Forelimb muscle (tissue), 1 donor: ENCODE measurements around the gene FGF19. TPM values are rescaled to one million over a fixed set of nuclear protein-coding genes. Genes with fewer than 3 reads are reported as not detected.

ENCODE experiments used
- DNase-seq: peaks from one replicate; pipeline ENCODE4 v3.0.0-alpha.2; 2013; ENCODE audit warnings: low read depth
- polyA plus RNA-seq: library from polyadenylated mRNA; unstranded; fragments of 120-200 nt; gene quantifications from one replicate; pipeline ENCODE4 v1.2.1, GENCODE V29; 2013; ENCODE audit not compliant: insufficient read length

Gene FGF19
- polyA plus RNA-seq, 1 donor, result 0.53 TPM

DNA sequence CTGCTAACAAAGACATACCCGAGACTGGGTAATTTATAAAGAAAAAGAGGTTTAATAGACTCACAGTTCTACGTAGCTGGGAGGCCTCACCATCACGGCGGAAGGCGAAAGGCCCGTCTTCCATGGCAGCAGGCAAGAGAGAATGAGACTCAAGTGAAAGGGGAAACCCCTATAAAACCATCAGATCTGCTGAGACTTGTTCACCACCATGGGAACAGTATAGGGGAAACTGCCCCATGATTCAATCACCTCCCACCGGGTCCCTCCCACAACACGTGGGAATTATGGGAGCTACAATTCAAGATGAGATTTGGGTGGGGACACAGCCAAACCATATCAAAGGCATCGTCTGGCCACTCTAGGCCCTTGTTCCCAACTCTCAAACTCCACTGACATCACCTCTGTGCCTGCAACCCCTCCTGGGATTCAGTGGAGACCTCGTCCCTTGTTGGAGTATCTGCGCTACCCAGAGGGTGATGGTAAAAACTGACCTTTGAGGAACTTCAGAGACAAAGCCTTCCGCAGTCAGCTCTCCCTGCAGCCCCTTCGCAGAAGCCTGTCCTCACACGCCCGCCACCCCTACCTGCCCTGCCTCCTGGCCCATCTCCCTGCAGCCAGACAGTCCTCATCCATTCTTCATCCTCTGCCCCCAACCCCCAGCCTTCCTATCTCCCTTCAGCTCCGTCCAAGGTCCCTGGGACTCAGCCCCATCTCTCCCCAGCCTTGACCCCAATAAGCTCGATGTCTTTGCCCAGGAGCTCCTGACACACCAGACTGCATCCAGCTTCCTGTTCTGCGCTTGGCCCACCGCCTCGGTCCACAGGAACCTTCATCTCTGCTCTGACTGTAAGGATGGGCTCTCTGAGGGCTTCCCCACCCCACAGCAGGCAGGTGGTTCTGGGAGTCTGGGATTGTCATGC, 47.0 kb downstream of the FGF19 start:
- DNase-seq, result no peak

DNA sequence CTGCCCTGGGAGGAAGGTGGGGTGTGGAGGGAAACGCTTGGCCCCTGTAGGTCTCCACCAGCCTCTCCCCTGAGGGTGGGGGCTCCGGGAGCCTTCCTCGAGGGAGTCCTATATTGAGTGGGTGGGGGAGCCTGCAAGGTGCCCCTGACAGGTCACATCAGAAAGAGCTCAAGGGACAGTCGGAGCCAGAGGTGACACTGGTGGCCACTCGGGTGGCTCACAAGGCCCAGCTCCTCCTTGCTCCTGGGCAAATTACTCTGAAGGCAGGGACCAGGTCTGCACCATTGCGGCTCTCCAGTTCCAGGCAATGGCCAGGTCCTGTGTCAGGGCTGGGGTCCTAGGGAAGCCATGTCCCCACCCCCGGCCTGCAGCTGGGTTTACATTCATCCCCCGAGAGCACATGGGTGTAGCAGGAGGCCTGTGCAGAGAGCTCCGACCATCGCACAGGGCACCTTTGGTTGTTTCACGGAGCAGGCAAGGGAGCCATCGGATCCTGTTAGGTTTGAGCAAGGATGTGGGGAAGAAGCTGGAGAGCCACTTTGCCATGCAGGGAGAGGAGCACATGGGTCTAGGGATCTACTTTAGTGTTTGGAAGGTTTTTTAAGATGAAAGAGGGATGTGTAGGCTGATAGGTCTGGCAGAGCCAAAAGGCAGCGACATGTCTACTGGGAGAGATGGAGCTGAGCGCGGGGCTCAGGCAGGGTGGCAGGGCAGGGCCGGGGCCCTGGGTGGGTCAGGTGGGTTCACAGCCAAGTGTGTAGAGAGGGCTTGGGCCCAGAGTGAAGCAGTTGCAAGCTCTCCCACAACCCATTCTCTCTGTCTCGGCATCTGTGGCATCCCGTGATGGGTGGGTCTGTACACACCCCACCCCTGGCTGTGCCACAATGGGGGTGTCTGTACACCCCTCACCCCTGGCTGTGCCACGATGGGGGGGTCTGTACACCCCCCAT, 48.1 kb downstream of the FGF19 start:
- no peak for DNase-seq

DNA sequence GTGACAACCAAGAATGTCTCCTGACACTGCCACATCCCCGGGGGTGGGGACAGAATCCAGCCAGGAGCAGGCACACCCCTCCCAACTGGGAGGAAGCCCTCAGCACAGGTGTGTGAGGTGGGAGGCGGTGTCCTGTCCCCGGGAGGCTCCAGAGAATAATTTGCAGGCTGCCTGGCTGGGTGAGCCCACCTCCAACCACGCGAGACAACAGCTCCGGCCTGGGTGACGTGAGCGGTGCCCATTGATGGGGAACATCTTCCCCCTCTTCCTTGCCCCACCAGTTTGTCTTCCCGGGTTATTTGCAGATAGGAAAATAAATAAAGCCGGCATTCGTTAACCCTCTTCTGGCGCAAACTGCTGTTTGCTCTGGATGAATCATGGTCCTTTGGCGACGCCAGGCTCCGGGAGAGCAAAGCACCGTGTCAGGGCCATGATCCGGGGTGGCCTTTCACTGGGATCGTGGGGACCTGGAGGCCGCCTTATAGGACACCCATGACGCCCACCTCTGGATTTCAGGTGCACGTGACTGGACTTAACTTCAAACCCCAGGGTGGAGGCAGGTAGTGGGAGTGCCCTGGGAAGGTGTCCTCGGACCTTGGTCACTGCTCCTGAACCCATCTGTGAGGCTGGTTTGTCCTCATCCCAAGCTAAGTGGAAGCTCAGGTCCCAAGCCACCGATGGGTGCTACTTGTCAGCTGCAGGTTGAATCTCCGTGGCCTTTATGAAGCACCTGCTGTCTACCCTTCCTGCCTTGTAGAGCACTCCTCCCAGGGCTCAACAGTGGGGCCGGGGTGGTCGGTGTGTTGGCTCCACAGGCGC, 49.0 kb downstream of the FGF19 start:
- no peak for DNase-seq

- no peak for DNase-seq
These were observed 49.7 kb downstream of the FGF19 start for GRCh38 chr11:69654001-69654659.

DNA sequence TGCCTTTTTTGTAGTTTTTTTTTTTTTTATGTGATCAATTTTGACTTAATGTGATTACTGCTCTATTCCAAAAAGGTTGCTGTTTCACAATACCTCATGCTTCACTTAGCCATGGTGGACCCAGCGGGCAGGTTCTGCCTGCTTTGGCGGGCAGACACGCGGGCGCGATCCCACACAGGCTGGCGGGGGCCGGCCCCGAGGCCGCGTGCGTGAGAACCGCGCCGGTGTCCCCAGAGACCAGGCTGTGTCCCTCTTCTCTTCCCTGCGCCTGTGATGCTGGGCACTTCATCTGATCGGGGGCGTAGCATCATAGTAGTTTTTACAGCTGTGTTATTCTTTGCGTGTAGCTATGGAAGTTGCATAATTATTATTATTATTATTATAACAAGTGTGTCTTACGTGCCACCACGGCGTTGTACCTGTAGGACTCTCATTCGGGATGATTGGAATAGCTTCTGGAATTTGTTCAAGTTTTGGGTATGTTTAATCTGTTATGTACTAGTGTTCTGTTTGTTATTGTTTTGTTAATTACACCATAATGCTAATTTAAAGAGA, 50.3 kb downstream of the FGF19 start:
- DNase-seq, result no peak

- no peak for DNase-seq
These were observed 50.8 kb downstream of the FGF19 start for GRCh38 chr11:69652999-69653398.

DNA sequence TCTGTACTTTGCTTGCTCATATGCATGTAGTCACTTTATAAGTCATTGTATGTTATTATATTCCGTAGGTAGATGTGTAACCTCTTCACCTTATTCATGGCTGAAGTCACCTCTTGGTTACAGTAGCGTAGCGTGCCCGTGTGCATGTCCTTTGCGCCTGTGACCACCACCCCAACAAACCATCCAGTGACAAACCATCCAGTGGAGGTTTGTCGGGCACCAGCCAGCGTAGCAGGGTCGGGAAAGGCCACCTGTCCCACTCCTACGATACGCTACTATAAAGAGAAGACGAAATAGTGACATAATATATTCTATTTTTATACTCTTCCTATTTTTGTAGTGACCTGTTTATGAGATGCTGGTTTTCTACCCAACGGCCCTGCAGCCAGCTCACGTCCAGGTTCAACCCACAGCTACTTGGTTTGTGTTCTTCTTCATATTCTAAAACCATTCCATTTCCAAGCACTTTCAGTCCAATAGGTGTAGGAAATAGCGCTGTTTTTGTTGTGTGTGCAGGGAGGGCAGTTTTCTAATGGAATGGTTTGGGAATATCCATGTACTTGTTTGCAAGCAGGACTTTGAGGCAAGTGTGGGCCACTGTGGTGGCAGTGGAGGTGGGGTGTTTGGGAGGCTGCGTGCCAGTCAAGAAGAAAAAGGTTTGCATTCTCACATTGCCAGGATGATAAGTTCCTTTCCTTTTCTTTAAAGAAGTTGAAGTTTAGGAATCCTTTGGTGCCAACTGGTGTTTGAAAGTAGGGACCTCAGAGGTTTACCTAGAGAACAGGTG, 51.8 kb downstream of the FGF19 start:
- no peak for DNase-seq

- DNase-seq, result no peak
These were observed 52.9 kb downstream of the FGF19 start for GRCh38 chr11:69650832-69651344.

DNA sequence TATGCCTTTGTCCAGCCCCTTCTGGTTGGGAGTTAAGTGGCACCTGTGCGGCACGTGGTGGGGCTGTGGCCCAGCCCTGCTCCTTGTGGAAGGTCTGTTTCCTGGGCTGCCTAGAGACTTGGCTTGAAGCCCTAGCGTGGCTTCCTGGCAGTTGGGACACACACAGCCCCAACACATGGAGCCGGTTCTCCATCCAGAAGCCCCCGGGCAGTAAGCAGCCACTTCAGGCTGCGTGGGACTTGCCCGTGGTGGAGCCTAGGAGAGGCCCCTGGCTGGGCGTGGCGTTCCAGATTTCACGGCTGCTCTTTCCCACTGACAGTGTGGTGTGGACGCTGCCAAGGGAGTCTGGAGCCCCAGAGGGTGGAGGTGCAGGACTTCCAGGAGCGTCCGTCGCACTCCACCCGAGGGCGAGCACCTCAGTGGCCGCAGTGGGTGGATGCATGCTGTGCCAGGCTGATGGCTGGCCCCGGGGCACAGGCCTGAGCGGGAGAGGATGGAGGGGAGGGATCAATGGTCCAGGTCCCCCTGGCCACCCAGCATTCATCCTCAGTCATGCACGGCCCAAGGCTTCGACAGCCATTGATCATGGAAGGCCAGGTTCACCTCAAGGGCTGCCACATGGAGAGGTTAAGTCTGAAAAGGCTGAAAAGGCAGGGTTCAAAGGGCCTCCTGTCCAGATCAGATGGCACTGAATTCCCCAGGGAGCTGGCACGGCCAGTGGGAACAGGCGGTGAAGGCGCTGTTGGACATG, 53.6 kb downstream of the FGF19 start:
- no peak for DNase-seq

DNA sequence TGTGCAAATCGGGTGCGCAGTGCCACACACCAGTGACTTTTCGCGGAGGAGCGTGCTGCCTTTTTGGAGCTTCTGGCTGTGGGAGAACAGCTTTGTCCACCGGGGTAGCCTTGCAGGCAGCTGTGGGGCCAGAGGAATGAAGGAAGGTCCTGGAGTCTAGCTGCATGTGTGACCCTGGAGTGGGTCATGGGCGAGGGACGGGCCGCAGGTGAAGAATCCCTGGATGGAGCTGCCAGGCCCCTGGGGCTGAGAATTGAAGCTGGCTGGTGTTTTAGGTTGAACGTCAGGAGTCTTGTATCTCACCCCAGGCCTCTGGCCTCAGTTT, 54.3 kb downstream of the FGF19 start:
- DNase-seq, result no peak

- no peak for DNase-seq
These were observed 54.9 kb downstream of the FGF19 start for GRCh38 chr11:69648679-69649575.

Other genes starting within 250 kb of the FGF19 start
- 0.08 TPM for gene LINC01488, start 222.4 kb downstream of the FGF19 start, polyA plus RNA-seq
- gene CCND1, start 62.9 kb downstream of the FGF19 start, polyA plus RNA-seq, result 72.4 TPM
- 19.9 TPM for gene LTO1, start 28.7 kb downstream of the FGF19 start, polyA plus RNA-seq
- gene FGF4, start 71.3 kb upstream of the FGF19 start, polyA plus RNA-seq, result 12.0 TPM
- not detected for gene FGF3, start 115.4 kb upstream of the FGF19 start, polyA plus RNA-seq